Activated T-helper 1 cell treated with anti-CD3 and anti-CD28 coated beads, Interleukin-2, amount 50 U/mL, for 16 hours (primary cell): ENCODE measurements around the gene PGA3.
A peak's percentile ranks its signal among the peaks of the same experiment; 100 is the strongest.
"Not testable (repeated sequence)": the region's sequence is repeated elsewhere in the genome, so short reads cannot be mapped to it uniquely, and the experiment has no call there.

Experiments
- DNase-seq, 2 donors: peaks; one replicate each; pipeline ENCODE4 v3.0.0-alpha.2; 2020; ENCODE audit warnings: low read depth in 1 of 2, low spot score in 1 of 2

Gene PGA3

DNA sequence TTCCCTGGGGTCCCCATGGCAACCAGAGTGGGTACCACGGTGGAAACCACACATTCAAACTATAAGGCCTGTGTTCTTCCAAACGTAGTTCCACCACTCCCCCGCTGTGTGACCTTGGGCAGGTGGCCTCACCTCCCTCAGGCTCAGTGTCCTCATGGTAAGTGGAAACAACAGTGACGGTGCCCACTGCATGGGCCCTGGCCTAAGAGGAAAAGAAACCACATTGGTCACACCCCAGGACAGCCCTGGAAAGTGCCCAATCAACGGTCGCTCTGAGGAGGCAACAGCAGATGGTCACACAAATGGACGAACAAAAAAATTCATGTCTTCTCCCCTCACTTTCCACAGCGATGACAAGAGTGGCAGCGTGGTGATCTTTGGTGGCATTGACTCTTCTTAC, 44.8 kb downstream of the PGA3 start:
- not testable (repeated sequence) for DNase-seq

DNA sequence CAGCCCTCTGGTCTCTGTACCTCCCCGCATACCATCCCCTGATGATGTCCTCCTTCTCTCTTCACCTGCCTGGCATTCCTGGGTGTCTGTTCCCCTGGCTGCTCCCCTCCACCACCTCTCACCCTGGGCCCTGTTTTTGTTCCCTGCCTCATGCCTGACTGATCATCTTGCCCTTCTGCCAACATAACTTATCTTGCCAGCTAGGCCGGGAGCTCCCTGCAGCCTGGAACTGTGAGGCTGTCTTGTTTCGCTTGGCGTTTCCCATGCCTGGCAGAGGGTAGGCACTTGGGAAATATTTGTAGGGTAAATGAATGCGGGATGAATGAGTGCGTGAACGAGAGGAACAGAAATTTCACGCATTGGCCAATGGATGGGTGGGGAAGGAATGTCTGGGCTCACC, 45.9 kb downstream of the PGA3 start:
- not testable (repeated sequence) for DNase-seq

DNA sequence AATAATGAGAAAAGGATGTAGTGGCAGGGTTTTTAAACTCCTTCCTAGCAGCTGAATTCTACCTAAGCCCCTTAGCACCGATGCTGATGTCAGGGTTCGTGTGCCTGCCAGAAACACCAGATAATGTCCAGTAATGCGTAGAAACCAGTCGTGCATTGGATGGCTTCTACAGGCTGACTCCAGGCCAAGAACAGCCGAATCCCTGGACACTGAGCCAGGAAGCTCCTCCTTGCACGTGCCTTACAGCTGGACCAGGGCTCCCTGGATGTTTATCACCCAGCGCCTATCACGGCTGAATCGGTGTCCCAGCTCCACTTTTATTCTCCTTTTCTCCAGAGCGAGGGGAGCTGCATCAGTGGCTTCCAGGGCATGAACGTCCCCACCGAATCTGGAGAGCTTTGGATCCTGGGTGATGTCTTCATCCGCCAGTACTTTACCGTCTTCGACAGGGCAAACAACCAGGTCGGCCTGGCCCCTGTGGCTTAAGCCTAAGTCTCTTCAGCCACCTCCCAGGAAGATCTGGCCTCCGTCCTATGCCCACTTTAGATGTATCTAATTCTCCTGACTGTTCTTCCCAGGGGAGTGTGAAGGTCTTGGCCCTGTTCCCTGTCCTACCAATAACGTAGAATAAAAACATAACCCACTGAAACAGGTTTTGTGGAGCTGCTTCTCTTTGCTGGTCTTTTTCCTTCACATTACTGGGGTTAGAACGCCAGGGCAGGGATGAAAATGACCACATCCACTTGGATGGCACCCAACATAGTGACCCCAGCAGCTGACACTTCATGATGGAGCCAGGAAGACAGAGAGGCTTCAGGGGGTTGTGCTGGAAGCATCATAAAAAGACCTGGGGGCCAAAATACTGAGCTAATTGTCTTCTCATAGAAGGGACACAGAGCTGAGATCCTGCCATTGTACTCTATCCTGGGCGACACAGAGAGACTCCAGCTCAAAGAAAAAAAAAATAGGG, 47.8 kb downstream of the PGA3 start:
- not testable (repeated sequence) for DNase-seq

DNA sequence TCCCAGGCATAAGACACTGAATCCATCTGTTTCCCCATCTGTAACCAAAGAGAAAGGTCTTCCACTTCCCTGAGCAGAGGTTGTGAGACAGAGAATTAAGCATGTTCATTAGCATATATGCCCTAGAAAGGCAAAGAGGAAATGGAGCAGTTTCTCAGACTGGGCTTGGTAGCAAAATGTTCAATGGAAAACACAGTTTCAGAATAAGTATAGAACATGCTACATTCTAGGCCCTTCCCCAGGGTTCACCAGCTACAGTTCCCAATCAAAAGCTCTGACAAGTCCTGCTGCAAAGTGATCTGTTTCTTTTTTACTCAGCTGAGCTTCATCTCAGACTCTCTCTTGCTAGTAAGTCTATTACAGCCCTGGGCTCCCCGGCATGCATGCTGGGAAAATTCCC, 49.0 kb downstream of the PGA3 start:
- DNase-seq = not testable (repeated sequence)

DNA sequence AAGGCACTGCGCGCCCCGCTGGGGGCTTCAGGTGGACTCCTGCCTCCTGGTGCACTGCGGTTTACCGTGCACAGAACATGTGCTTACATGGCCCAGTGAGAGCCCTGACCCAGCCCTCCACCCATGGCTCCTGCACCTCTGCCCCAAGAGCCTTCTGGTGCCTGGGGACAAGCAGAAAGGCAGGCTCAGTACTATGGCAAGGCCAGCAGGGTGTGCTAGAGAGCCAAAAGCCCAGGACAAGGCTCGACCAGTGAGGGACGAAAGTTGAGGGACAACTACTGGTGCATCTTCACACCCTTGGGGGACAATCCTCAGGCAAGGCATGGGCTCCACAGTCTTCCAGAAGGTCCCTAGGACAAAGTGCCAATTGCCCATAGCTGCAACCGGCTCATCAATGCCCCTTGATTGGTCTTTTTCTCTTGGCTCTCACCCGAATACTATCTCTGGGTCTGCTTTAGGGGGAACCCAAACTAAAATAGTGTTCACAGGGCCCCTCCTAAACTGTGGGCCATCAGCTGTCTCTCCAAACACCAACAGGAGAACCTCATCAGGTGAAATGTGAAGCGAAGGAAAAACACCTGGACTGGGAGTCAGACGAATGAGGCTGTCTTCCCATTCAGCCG, 51.2 kb downstream of the PGA3 start:
- peak; percentile 30 to 32 for DNase-seq

DNA sequence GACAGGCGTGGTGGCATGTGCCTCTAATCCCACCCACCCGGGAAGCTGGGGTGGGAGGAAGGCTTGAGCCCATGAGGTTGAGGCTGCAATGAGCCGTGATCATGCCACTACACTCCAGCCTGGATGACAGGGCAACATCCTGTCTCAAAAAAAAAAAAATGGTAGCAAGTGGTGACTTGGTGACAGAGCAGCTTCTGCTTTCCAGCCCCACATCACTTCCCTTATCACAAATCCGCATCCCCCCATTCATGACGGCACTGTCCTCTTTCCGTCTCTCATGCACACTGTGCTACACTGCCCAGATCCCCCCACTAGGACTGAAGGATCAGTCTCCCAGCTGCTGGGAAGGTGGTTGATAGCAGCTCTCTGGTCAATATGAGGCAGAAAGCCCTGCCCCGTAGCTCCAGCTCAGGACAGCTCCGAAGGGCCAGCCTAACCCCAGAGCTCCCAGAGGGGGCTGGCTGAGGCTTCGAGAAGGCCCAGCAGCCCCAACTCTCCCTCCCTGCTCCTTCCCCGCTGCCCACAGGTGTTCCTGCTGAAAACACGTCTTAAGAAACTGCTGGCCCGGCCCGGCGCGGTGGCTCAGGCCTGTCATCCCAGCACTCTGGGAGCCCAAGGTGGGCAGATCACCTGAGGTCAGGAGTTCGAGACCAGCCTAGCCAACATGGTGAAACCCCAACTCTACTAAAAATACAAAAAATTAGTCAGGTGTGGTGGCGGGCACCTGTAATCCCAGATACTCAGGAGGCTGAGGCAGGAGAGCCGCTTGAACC, 53.6 kb downstream of the PGA3 start:
- no peak for DNase-seq

DNA sequence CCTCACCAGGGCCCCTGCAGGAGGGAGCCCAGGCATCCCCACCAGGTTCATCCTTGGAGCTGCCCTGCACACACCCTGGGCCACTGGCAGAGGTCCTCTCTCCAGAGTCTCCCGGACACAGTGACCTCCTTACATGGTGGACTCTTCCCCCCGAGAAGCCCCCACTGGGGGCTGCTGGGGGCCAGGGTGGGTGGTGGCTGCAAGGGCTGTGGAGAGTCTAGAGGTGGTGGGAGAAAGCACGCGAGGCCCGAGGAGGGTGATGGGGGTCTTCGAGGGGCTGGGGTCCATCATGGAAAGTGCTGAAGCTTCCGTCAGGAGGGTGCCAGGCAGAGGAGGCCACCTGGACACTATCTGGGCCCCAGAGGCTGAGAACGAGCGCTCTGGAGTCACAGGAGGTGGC, 55.2 kb downstream of the PGA3 start:
- no peak for DNase-seq

DNA sequence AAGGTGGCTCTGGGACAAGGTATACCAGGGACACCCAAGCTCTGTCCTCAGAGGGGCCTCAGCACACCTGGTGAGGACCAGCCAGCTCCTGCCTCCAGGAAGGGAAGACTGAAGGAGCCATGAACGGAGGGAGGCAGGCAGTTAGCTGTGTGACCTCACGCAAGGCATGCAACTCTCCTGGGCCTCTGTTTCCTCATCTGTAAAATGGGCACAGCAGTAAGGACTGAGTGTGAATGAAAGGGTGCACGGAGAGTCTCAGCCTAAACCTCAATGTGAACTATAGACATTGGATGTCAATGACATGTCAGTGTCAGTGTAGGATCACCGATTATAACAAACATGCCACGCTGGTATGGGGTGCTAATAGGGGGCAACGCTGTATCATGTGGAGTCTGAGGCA, 56.0 kb downstream of the PGA3 start:
- DNase-seq = no peak
